Measurements from ENCODE around the gene WRAP53.

DNA sequence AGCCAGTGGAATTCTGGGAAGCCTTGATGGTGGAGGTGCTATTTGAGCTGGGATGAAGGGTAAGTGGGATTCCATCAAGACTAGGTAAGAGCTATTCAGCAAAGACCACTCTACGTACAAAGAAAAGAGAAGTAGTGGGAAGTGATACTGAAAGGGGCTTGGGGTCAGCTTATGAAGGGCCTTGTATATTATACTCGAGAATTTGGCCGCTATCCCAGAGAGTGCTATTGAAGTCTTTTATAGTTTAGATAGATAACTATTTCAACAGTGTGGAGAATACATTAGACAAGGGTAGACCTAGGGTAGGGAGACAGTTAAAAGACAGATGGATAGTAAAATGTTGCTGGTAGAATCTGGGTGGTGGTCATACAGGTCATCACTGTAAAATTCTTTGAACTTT, 39.6 kb downstream of the WRAP53 start:
- no peak for TF ChIP-seq CTCF (IDR thresholded peaks at IDR 0.05)
- no peak for TF ChIP-seq POLR2A (IDR thresholded peaks at IDR 0.05)
